HFFc6 (cell line): ENCODE data around the gene C8G. TPM values are rescaled to one million over a fixed set of nuclear protein-coding genes. Genes with fewer than 3 reads are reported as not detected.

ENCODE experiments used
- DNase-seq: peaks from one replicate; pipeline ENCODE4 v3.0.0-alpha.2; 2018
- H3K27ac Mint-ChIP-seq: 2 replicates; pipeline ENCODE4 v1.8.0; 2020; ENCODE audit warnings: mild to moderate bottlenecking, mixed read lengths
- H3K27me3 Mint-ChIP-seq: 2 replicates; pipeline ENCODE4 v1.8.0; 2021; ENCODE audit warnings: mild to moderate bottlenecking, moderate library complexity, mixed read lengths; ENCODE audit not compliant: insufficient read depth
- H3K36me3 Mint-ChIP-seq: 2 replicates; pipeline ENCODE4 v1.8.0; 2021; ENCODE audit warnings: low read depth, mixed read lengths
- H3K4me1 Mint-ChIP-seq: 2 replicates; pipeline ENCODE4 v1.8.0; 2020; ENCODE audit warnings: low read depth, mixed read lengths
- H3K4me3 Mint-ChIP-seq: 2 replicates; pipeline ENCODE4 v1.8.0; 2020; ENCODE audit warnings: mild to moderate bottlenecking, moderate library complexity, mixed read lengths
- H3K9me3 Mint-ChIP-seq: 2 replicates; pipeline ENCODE4 v1.8.0; 2020; ENCODE audit warnings: mild to moderate bottlenecking, mixed read lengths
- CTCF ChIP-seq: fragments of 200-600 bp; sonication (generic); IDR thresholded peaks from 2 replicates; pipeline ENCODE4 v1.5.0; 2021; ENCODE audit warnings: antibody characterized with exemption, mild to moderate bottlenecking
- total RNA-seq, 6 experiments: library from RNA; stranded (reverse); fragmentation: NEBNext Ultra II Directional; extraction: Animal tissue kit (Norgen Biotek cat#: 25700); gene quantifications; 2 replicates in 1 of 6; 3 replicates in 5 of 6; pipeline ENCODE4 v1.2.3, GENCODE V29; 2021

C8G gene
- total RNA-seq, 6 experiments from 2014 or later: 0.51 to 1.8 (median 0.97) TPM

DNA sequence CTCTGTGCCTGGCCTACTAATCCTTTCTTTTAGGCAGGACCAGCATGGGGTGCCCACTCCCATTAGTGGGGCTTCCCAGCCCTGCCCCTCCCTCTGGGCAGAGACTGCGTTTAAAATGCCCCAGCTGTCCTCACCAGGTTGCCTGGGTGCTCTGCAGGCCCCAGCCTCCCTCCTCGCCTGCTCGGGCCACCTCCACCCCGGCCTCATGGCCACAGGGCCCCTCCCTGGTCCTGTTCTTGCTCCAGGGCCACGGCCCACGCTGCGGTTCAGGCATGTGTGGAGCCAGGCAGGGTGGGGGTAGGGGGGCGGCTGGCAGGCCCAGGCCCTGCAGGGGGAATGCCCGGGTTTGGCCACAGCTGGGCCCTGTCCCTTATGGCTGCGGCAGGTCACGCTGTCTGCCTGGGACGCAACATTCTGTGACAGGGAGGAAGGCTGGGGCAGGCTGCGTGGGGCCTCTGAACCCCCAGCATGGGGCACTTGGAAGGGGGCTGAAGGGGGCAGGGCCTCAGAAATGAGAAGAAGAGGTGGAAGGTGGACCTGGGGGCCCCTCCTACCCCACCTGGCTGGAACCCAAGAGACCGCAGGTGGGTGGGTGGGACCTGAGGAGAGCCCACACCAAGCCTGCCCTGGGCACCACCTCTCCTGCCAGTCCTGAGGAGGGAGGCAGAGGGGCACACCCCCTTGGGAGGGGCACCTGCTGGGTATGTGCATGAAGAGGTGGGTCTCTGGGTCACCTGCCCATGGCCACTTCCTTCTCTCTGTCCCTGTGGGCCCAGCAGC lies 6.7 kb downstream of the C8G start, which contains the start of gene LCN12:
Gene LCN12, plus strand, starts transcription at position 733 of the 780 bp plus-strand sequence. CDS start 55 bp downstream, outside the sequence.
- Mint-ChIP-seq H3K27me3 (peaks cover 6% of the 10 kb centered on the region), H3K9me3 (peaks cover 6% of the 10 kb centered on the region; the same call in 1 of the 2 replicates), H3K27ac (no peak within 1 kb of the TSS), H3K36me3 (no peaks in the 10 kb centered on the region), H3K4me3 (no peak within 1 kb of the TSS), H3K4me1 (peaks cover 5% of the 10 kb centered on the region; the same call in 1 of the 2 replicates)
- no peak for TF ChIP-seq CTCF
- DNase-seq: no peak

- Mint-ChIP-seq H3K36me3 (no peaks in the 10 kb centered on the region), H3K27me3 (peaks cover 6% of the 10 kb centered on the region), H3K9me3 (peaks cover 8% of the 10 kb centered on the region; the same call in 1 of the 2 replicates), H3K27ac (no peak overlapping the region), H3K4me1 (peaks cover 5% of the 10 kb centered on the region; the same call in 1 of the 2 replicates), H3K4me3 (no peak overlapping the region)
- TF ChIP-seq CTCF: no peak
- no peak for DNase-seq
Observed at GRCh38 chr9:136952321-136952850, 7.3 kb downstream of the C8G start.

DNA sequence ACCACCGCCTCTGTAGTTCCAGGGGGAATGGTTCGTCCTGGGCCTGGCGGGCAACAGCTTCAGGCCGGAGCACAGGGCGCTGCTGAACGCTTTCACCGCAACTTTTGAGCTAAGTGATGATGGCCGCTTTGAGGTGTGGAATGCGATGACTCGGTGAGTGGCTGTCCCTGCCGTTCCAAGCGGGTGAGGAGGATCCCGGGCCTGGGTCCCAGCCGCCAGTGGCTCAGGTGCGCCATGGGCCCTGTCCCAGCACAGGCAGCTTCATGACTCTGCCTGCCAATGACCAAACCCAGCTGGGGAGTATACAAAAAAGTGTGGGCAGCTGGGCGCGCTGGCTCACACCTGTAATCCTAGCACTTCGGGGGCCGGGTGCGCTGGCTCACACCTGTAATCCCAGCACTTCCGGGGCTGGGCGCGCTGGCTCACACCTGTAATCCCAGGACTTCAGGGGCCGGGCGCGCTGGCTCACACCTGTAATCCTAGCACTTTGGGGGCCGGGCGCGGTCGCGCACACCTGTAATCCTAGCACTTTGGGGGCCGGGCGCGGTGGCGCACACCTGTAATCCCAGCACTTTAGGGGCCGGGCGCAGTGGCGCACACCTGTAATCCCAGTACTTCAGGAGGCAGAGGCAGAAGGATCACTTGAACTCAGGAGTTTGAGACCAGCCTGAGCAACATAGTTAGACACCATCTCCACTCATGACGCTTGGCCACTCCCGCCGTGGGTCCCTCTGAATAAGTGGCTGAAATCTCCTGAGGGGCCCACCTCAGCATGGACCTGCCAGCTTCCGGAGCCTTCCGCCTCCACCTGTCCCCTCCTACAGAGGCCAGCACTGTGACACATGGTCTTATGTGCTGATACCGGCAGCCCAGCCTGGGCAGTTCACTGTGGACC lies 8.1 kb downstream of the C8G start:
- H3K9me3 Mint-ChIP-seq: peaks cover 8% of the 10 kb centered on the region; the same call in 1 of the 2 replicates
- TF ChIP-seq CTCF: no peak
- no peak overlapping the region for H3K4me3 Mint-ChIP-seq
- H3K27me3 Mint-ChIP-seq: peaks cover 6% of the 10 kb centered on the region
- H3K36me3 Mint-ChIP-seq: no peaks in the 10 kb centered on the region
- H3K27ac Mint-ChIP-seq: no peak overlapping the region
- DNase-seq: no peak
- peaks cover 2% of the 10 kb centered on the region; the same call in 1 of the 2 replicates for H3K4me1 Mint-ChIP-seq

GRCh38 chr9:136953771-136954269 lies 8.8 kb downstream of the C8G start:
- peaks cover 4% of the 10 kb centered on the region for H3K27me3 Mint-ChIP-seq
- no peak overlapping the region for H3K4me3 Mint-ChIP-seq
- H3K4me1 Mint-ChIP-seq: no peaks in the 10 kb centered on the region
- no peak overlapping the region for H3K27ac Mint-ChIP-seq
- peaks cover 8% of the 10 kb centered on the region; the same call in 1 of the 2 replicates for H3K9me3 Mint-ChIP-seq
- DNase-seq: no peak
- no peaks in the 10 kb centered on the region for H3K36me3 Mint-ChIP-seq
- no peak for TF ChIP-seq CTCF
